Body of pancreas (tissue), 4 donors: ENCODE results near the gene SLC26A8.

Experiments
- CTCF ChIP-seq, 7 experiments: fragments of 450-650 bp in 4 of 7; fragments of 200-600 bp in 3 of 7; sonication (generic) in 3 of 7; IDR thresholded peaks; one replicate each; pipeline ENCODE4 v1.5.1; 2016 to 2019; ENCODE audit warnings: antibody characterized with exemption in 7 of 7
- POLR2A ChIP-seq, 3 donors: fragments of 450-650 bp; IDR thresholded peaks; one replicate each; pipeline ENCODE4 v1.6.1; 2016; ENCODE audit warnings: antibody characterized with exemption in 3 of 3, mild to moderate bottlenecking in 2 of 3

GRCh38 chr6:35919827-35920751, 104.4 kb downstream of the SLC26A8 start:
- TF ChIP-seq POLR2A (IDR thresholded peaks at IDR 0.05) (peak in 2 of 3 donors; percentile 55), CTCF (IDR thresholded peaks at IDR 0.05) (no peak)
